ENCODE results near the gene CFAP68. TPM values are rescaled to one million over a fixed set of nuclear protein-coding genes. Genes with fewer than 3 reads are reported as not detected.

Gene CFAP68
- total and polyA plus RNA-seq, 10 of the 15 experiments (the other 5 are each of a cell fraction or from before 2014, with no cell fraction given): 35.7 to 84.4 (median 64.1) TPM

DNA sequence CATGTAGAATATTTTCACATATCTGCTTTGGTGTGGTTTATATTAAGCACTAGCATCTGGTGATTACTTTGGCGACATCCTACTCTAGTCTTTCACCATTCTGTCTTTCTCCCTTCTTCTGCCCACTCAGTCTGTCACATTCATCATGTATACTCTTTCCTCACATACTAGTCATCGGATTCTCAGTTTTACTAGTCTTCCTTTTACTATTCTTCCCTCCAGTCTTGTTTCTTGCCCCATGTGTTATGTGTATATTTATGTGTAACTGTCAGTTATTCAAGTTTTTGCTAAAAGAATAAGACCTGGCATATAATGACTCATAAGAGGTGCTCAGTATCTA lies 53.2 kb downstream of the CFAP68 start:
- no peak for ATAC-seq
- no peak overlapping the region for H3K4me3 ChIP-seq
- peaks cover 9% of the 10 kb centered on the region for H3K4me1 ChIP-seq (ENCODE audit: control insufficient read depth, insufficient read depth, low read length)
- H3K9me3 ChIP-seq (replicated peaks; ENCODE audit: control insufficient read depth, insufficient read depth, low read length): no peaks in the 10 kb centered on the region
- H4K20me1 ChIP-seq (ENCODE audit: control insufficient read depth, insufficient read depth): no peaks in the 10 kb centered on the region
- POLR2A ChIA-PET: interaction anchor here (0.6 kb wide), 1 partner anchor 59 kb away, joined by 3 read pairs; no protein-coding TSS in a partner anchor
- no peaks in the 10 kb centered on the region for H3K36me3 ChIP-seq (ENCODE audit: control insufficient read depth in 2 of 2, insufficient read depth in 2 of 2, low read length in 1 of 2)
- H3K9ac ChIP-seq (ENCODE audit: control insufficient read depth, insufficient read depth, low read length): no peak overlapping the region
- DNase-seq (ENCODE audit: low read depth, low spot score): no peak
- H3K27me3 ChIP-seq (replicated peaks in 1 of 2; ENCODE audit: control insufficient read depth in 2 of 2, insufficient read depth in 2 of 2, low read length in 1 of 2): 0 out of 4 replicates have a peak, but pooled peaks cover 0 to under 1% of the 10 kb centered on the region in 2 experiments
- H2AFZ ChIP-seq (ENCODE audit: control insufficient read depth, low read depth, low read length): no peak overlapping the region
- no TSS peak for BruUV-seq (replicated peaks)
- H3K27ac ChIP-seq (ENCODE audit: control insufficient read depth, insufficient read depth): no peak overlapping the region
- FAIRE-seq: no peak
- CTCF ChIA-PET: interaction anchor here (0.6 to 9.2 kb wide), 14 partner anchors 9 to 1528 kb away, joined by 3 to 180 read pairs (median 4); partner anchors contain the start of gene C11orf52
- RAD21 ChIA-PET (ENCODE audit: unreplicated experiment): interaction anchor here (0.9 to 10.8 kb wide), 8 partner anchors 14 to 348 kb away, joined by 3 to 109 read pairs (median 4); partner anchors contain the start of genes SDHD and TIMM8B
- intact Hi-C loops (cut with micrococcal nuclease; ENCODE audit: unreplicated experiment) (loop anchor here (10.0 kb wide), 1 partner anchor 242 kb away; the partner anchor contains the start of gene BCO2), in situ Hi-C loops (cut with MboI) (loop anchor here (10.0 kb wide), 1 partner anchor 342 kb away; no protein-coding TSS in a partner anchor)
- no peak overlapping the region for H3K4me2 ChIP-seq (ENCODE audit: control insufficient read depth, insufficient read depth)
- WGBS (ENCODE audit: insufficient coverage, insufficient replicate concordance, low lambda C conversion rate, missing lambda C conversion rate): 40% methylated on average over 2 of the region's 2 CpGs
- SMC1A ChIA-PET (ENCODE audit: uncharacterized antibody, unreplicated experiment): interaction anchor here (1.1 to 4.5 kb wide), 5 partner anchors 12 to 50 kb away, joined by 3 to 30 read pairs (median 4); no protein-coding TSS in a partner anchor
- H3K79me2 ChIP-seq (ENCODE audit: control insufficient read depth, insufficient read depth, low read length): no peaks in the 10 kb centered on the region
- TF ChIP-seq ZBTB40 (IDR thresholded peaks at IDR 0.05; ENCODE audit: borderline replicate concordance): no peak
- TF ChIP-seq CTCF (IDR thresholded peaks at IDR 0.05 in 2 of 3, conservative IDR thresholded peaks at IDR 0.05 in 1 of 3; ENCODE audit: control insufficient read depth in 2 of 3, extremely low read depth in 1 of 3, insufficient read depth in 1 of 3, low read depth in 3 of 3, low read length in 3 of 3): no peak
- TF ChIP-seq, protein P1, sequence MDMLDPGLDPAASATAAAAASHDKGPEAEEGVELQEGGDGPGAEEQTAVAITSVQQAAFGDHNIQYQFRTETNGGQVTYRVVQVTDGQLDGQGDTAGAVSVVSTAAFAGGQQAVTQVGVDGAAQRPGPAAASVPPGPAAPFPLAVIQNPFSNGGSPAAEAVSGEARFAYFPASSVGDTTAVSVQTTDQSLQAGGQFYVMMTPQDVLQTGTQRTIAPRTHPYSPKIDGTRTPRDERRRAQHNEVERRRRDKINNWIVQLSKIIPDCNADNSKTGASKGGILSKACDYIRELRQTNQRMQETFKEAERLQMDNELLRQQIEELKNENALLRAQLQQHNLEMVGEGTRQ (IDR thresholded peaks at IDR 0.05; ENCODE audit: borderline replicate concordance, low read depth, low read length): no peak
- TF ChIP-seq KAT2A (conservative IDR thresholded peaks at IDR 0.05; ENCODE audit: control insufficient read depth, low read depth, low read length): no peak
- TF ChIP-seq TARDBP (IDR thresholded peaks at IDR 0.05; ENCODE audit: borderline replicate concordance): no peak
- TF ChIP-seq TCF3 (IDR thresholded peaks at IDR 0.05; ENCODE audit: borderline replicate concordance, insufficient read depth, low read depth, low read length): no peak
- no peak for TF ChIP-seq STAT1 (conservative IDR thresholded peaks at IDR 0.05)
- no peak for TF ChIP-seq SP1 (IDR thresholded peaks at IDR 0.05; ENCODE audit: low read depth, low read length)
- TF ChIP-seq EZH2 (IDR thresholded peaks at IDR 0.05; ENCODE audit: borderline replicate concordance, control insufficient read depth, low read depth, low read length): no peak
- TF ChIP-seq PAX5 (IDR thresholded peaks at IDR 0.05; ENCODE audit: borderline replicate concordance, low read depth, low read length): no peak
- TF ChIP-seq EP300 (IDR thresholded peaks at IDR 0.05; ENCODE audit: borderline replicate concordance in 1 of 2, control insufficient read depth in 1 of 2, low read depth in 2 of 2, low read length in 2 of 2): no peak
- no peak for TF ChIP-seq MXI1 (IDR thresholded peaks at IDR 0.05; ENCODE audit: low read depth, low read length)
- TF ChIP-seq BACH1 (IDR thresholded peaks at IDR 0.05; ENCODE audit: borderline replicate concordance): no peak
- TF ChIP-seq ZSCAN29 (IDR thresholded peaks at IDR 0.05): no peak
- TF ChIP-seq TAF1 (IDR thresholded peaks at IDR 0.05; ENCODE audit: borderline replicate concordance, low read depth, low read length): no peak
- TF ChIP-seq, protein P2, sequence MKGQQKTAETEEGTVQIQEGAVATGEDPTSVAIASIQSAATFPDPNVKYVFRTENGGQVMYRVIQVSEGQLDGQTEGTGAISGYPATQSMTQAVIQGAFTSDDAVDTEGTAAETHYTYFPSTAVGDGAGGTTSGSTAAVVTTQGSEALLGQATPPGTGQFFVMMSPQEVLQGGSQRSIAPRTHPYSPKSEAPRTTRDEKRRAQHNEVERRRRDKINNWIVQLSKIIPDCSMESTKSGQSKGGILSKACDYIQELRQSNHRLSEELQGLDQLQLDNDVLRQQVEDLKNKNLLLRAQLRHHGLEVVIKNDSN (IDR thresholded peaks at IDR 0.05; ENCODE audit: borderline replicate concordance, extremely low read length, insufficient read depth, low read depth, low read length): no peak
